ENCODE results near the gene SULT1B1.

Gene SULT1B1

DNA sequence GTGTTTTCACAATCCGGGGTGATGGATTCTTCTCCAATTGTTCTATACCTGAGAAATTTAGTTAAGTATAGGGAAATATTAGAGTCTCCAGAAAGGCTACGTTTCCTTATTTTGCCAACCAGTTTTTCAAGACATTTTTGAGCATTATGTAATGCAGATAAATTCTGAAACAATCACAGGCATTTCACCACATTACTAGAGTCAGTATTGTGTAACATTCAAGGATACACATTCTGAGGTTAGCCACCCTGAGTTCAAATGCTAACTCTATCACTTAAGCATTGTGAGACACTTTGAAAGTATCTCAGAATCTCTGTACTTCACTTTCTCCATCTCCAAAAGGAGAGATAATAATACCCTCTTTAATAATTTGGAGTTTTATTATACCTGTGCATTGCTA lies 10.6 kb downstream of the SULT1B1 start:
- no peak for DNase-seq (ENCODE audit: low read depth in 2 of 2)

- DNase-seq (ENCODE audit: low read depth in 2 of 2): no peak
These were observed 12.2 kb downstream of the SULT1B1 start for GRCh38 chr4:69748173-69748572.

DNA sequence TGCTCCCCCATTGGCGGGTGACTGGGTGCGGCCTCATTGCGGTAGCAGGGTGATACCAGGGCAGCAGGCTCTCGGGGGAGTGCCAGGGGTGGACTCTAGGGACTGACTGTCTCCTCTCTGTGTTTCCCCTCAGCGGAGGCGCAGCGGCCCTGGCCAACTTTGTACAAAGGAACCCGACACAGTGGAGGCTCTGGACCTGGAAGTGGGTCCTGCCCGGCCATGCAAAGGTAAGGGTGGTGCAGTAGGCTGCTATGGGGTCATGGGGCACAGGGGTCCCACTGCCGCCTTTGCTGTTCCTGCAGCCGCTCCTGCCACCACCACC lies 16.3 kb downstream of the SULT1B1 start:
- no peak for DNase-seq (ENCODE audit: low read depth in 2 of 2)

- DNase-seq (ENCODE audit: low read depth in 2 of 2): no peak
These were observed 16.8 kb downstream of the SULT1B1 start for GRCh38 chr4:69743476-69744156.

DNA sequence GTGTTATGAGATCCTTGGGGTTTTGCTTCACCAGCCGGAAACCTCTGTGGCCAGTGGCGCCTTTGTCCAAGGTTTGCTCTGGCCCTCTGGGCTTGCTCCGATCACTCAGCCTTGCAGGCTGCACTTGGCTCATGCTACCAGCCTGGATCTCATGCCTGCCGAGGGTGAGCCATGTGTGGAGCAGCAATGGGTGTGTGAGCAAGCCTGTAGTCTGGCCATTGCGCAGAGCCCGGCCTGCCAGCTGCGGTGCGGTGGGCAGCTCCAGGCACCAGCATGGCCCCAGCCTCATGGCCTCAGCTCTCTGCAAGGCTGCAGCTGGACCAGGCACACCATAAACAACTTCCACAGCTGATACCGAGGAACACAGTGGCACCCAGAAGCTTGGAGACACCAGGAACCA lies 17.8 kb downstream of the SULT1B1 start:
- no peak for DNase-seq (ENCODE audit: low read depth in 2 of 2)

DNA sequence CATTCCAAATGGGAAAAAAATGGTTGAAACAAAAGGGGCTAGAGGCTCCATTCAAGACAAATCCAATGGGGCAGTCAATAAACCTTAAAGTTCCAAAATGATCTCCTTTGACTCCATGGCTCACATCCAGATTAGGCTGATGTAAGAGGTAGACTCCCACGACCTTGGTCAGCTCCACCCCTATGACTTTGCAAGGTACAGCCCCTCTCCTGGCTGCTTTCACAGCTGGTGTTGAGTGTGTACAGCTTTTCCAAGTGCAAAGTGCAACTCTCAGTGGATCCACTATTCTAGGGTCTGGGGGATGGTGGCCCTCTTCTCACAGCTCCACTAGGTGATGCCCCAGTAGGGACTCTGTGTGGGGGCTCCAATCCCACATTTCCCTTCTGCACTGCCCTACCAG lies 21.5 kb downstream of the SULT1B1 start:
- DNase-seq (ENCODE audit: low read depth in 2 of 2): no peak

GRCh38 chr4:69735119-69735518 lies 25.3 kb downstream of the SULT1B1 start:
- no peak for DNase-seq (ENCODE audit: low read depth in 2 of 2)

DNA sequence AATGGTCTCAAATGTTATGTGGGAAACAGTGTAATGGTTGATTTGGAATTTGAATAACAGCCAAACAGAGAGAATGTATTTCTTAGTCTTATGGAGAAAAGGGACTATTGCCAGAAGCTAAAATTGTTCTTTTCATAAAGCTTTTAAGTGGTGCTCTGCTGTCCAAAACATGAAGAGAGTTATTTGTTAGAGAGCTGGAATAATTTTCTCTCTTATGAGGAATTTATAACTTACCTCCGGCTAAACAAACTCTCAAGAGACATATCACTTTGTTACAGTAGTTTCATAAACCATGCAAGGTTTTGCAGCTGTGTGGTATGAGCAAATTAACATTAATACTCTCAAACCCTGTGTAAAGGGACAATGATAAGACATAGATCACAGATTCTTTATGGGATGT lies 28.6 kb downstream of the SULT1B1 start:
- DNase-seq (ENCODE audit: low read depth in 2 of 2): no peak

- DNase-seq (ENCODE audit: low read depth in 2 of 2): no peak
These were observed 29.2 kb downstream of the SULT1B1 start for GRCh38 chr4:69731241-69731640.

DNA sequence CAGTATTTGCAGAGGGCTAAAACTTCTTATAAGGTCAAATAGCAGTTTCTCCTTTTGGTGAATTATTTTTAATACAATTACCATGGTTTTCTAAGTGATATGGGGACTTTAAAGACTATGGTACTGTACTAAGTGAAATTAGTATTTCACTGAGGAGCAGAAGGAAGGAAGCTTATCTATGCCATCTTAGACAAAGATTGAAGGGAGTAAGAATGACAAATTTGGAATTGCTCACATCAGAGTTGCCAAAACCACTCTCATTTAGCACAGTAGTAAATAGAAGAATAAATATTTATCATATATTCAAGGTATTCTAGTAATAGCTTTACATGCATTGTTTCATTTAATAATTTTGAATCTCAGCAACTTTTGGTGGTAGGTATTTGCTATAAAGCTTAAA lies 30.4 kb downstream of the SULT1B1 start:
- no peak for DNase-seq (ENCODE audit: low read depth in 2 of 2)

DNA sequence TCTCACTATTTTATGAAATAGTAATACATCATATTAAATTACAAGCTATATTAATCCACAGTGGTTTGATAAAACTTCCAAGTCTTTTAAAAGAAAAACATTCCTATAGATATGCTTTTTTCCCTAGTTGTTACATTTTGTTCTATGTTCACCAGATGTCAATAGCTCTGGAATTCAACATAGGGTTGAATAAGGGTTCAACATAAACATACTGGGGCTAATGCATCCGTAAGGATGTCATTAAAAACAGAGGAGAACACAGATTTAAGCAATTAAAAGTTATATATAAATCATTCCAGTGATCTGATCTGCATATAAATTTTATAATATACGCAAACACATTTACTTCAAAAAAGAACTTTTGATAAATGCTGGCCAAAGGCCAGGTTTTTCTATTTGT lies 32.5 kb downstream of the SULT1B1 start:
- DNase-seq (ENCODE audit: low read depth in 2 of 2): no peak

DNA sequence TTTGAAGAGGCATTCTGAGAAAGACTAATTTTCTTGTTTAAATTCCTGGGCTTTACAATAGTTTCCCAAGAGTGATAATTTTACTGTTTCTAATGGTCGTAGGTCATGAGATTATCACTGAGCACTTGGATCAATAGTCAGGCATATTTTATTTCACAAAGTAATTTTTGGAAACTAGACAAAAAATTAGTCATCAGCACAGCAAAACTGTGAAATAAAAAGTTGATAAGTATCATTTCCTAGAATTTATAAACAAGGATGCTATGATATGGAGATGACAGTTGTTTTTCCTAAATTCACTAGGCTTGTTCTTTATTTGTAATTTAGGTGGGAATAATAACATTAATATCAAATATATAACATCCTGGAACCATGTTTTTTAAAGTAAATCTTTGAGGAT lies 33.0 kb downstream of the SULT1B1 start:
- DNase-seq (ENCODE audit: low read depth in 2 of 2): no peak

DNA sequence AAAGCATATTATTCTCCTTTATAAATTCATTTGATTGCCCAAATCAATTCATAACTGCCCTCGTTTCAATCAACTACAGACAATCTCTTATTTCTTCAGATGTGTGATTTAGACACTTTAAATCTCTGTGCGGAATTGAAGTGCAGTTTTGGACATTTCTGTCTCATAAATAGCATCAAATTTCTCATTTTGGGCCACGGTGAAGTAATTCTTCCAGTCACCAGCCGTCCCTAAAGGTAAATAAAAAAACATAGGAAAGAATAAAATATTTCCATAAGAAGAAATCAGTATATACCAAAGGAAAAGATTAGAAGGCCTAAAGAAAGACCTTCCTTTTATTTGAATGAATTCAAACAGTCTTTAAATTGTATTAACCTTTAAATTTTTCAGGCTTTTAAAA lies 33.4 kb downstream of the SULT1B1 start:
- no peak for DNase-seq (ENCODE audit: low read depth in 2 of 2)

DNA sequence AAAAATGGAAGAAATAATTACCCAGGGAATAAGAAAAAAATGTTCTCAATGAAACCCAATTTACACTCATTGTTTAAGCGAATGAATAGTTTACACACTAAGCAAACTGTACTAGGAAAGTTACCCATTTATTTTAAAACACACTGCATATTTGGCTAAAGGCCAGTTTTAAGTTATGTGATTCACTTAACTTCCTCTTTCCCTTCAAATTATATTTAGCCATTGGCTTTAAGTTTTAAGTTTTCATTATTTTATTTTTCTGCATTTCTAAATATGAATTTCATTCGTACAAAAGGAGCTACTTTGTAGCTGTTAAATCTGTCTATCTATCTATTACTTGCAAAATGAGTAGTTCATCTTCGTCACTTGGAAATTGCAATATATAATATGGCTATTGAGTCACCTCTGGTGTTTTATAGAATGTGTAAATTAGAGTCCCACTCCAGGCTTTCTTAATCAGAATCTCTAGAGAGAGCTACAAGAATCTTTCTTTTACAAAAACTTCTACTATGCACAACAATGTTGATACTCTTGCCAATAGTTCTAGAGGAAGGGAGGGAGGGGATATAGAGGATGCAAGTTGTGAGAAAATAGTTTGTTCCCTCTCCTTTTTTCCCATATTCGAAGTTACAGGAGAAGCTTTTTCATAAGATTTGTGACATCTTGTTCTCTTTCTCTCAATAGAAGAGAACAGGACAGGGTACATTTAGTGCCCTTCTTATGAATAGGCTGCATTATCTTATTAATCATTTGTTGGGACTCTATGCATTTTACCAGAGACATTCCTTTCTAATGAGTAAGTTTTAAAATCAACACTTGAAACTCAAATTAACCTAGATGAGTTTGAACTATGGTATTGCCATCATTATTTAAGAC lies 41.8 kb downstream of the SULT1B1 start:
- no peak for DNase-seq (ENCODE audit: low read depth in 2 of 2)

DNA sequence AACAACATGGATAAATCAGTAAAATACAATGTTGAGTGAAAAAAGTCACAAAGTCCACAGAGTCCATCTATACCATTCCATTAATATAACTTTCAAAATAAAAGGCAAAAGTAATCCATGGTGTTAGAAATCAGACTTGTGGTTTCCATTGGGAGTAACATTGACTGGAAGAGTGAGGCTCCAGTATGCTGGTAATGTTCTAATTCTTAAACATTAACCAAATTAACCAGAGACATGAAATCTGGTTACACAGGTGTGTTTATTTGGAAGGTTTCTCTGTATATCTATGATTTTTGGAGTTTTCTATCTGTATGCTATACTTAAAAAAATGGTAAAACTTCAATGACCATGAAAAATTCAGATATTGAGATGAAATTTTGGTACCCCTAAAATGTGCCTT lies 42.6 kb downstream of the SULT1B1 start:
- no peak for DNase-seq (ENCODE audit: low read depth in 2 of 2)

DNA sequence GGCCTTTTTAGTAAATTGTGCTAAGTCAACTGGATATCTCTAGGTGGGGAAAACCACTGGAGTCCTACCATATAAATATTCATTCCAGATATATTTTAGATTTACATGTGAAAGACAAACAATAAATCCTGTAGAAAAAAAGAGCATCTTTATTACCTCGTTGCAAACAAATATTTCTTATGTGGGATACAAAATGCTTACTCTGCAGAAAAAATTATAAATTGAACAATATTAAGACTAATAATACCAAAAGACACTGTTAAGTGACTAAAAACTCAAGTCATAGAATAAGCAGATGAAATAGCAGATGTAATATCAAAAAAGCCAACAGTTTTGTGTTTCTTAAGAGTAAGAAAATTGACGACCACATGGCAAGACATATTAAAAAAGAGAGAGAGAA lies 43.8 kb downstream of the SULT1B1 start:
- no peak for DNase-seq (ENCODE audit: low read depth in 2 of 2)

GRCh38 chr4:69714086-69714485 lies 46.3 kb downstream of the SULT1B1 start:
- DNase-seq (ENCODE audit: low read depth in 2 of 2): no peak

- DNase-seq (ENCODE audit: low read depth in 2 of 2): no peak
These were observed 46.8 kb downstream of the SULT1B1 start for GRCh38 chr4:69713593-69713992.

GRCh38 chr4:69710580-69710979 lies 49.8 kb downstream of the SULT1B1 start:
- no peak for DNase-seq (ENCODE audit: low read depth in 2 of 2)

DNA sequence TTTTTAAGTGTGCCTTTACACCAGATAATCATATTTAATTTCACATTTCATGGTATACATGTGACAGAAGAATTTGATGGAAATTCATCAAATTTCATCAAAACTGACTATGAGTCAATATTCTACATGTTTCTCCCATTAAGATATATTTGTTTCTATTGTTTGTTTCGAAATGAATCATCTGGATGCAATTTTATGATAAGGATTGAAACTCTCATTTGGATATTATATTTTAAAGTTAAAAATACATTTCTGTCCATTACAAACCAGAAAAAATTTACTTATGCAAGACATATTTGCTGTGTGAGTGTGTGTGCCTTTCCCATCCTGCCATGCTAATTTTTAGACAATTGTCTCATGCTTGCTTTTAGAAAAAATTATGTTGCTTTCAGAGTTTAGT lies 52.2 kb downstream of the SULT1B1 start:
- DNase-seq (ENCODE audit: low read depth in 2 of 2): no peak

- DNase-seq (ENCODE audit: low read depth in 2 of 2): no peak
These were observed 52.6 kb downstream of the SULT1B1 start for GRCh38 chr4:69707807-69708206.

GRCh38 chr4:69702201-69702600 lies 58.2 kb downstream of the SULT1B1 start:
- no peak for DNase-seq (ENCODE audit: low read depth in 2 of 2)

DNA sequence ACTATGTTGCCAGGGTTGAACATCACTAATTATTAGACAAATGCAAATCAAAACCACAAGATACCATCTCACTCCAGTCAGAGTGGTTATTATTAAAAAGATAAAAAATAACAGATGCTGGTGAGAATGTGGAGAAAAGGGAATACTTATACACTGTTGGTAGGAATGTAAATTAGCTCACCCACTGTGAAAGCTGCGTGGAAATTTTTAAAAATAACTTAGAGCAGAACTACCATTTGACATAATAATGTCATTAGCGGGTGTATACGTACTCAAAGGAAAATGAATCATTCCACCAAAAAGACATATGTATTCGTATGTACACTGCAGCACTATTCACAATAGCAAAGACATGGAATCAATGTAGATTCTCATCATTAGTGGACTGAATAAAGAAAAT lies 58.7 kb downstream of the SULT1B1 start:
- no peak for DNase-seq (ENCODE audit: low read depth in 2 of 2)
